HUES6 (cell line): Measurements from ENCODE around the gene NFIL3.
A peak's percentile ranks its signal among the peaks of the same experiment; 100 is the strongest.

Experiments
- H3K27ac ChIP-seq: 2 replicates; pipeline ENCODE4 v1.7.0; 2013; ENCODE audit warnings: low read depth, mild to moderate bottlenecking, low read length, inconsistent platforms
- H3K27me3 ChIP-seq: 2 replicates; pipeline ENCODE4 v1.6.1; 2013; ENCODE audit warnings: low read length; ENCODE audit not compliant: control insufficient read depth, insufficient read depth
- H3K36me3 ChIP-seq: 2 replicates; pipeline ENCODE4 v1.6.1; 2013; ENCODE audit warnings: low read length; ENCODE audit not compliant: control insufficient read depth, insufficient read depth
- H3K4me1 ChIP-seq: 2 replicates; pipeline ENCODE4 v1.6.1; 2013; ENCODE audit warnings: low read length; ENCODE audit not compliant: control insufficient read depth, insufficient read depth
- H3K4me3 ChIP-seq: 2 replicates; pipeline ENCODE4 v1.5.1; 2013; ENCODE audit warnings: low read depth, low read length
- H3K9ac ChIP-seq: one replicate; pipeline ENCODE4 v1.6.1; 2013; ENCODE audit warnings: mild to moderate bottlenecking, low read length
- H3K9me3 ChIP-seq: 2 replicates; pipeline ENCODE4 v1.6.1; 2013; ENCODE audit warnings: low read depth, low read length; ENCODE audit not compliant: control insufficient read depth, insufficient read depth

The NFIL3 gene

GRCh38 chr9:91421971-91422757 is 1.5 kb downstream of the NFIL3 start:
- H3K9ac ChIP-seq, result peak overlapping the region; percentile 10
- H3K27me3 ChIP-seq, result peaks cover 46% of the 10 kb centered on the region
- H3K27ac ChIP-seq, result no peak overlapping the region
- H3K36me3 ChIP-seq, result no peaks in the 10 kb centered on the region
- H3K9me3 ChIP-seq, result no peaks in the 10 kb centered on the region
- H3K4me3 ChIP-seq, result peak overlapping the region; percentile 77
- H3K4me1 ChIP-seq, result peaks cover 27% of the 10 kb centered on the region

GRCh38 chr9:91421128-91421765 is 2.4 kb downstream of the NFIL3 start:
- H3K4me3 ChIP-seq, result peak overlapping the region; percentile 77
- peaks cover 27% of the 10 kb centered on the region for H3K4me1 ChIP-seq
- H3K27me3 ChIP-seq, result peaks cover 46% of the 10 kb centered on the region
- no peak overlapping the region for H3K27ac ChIP-seq
- no peaks in the 10 kb centered on the region for H3K36me3 ChIP-seq
- H3K9me3 ChIP-seq, result no peaks in the 10 kb centered on the region
- H3K9ac ChIP-seq, result peak overlapping the region; percentile 53

GRCh38 chr9:91420501-91421127 is 3.0 kb downstream of the NFIL3 start:
- Histone ChIP-seq H3K9ac (peak overlapping the region; percentile 53), H3K9me3 (no peaks in the 10 kb centered on the region), H3K4me1 (peaks cover 27% of the 10 kb centered on the region), H3K27me3 (peaks cover 42% of the 10 kb centered on the region), H3K36me3 (no peaks in the 10 kb centered on the region), H3K27ac (no peak overlapping the region), H3K4me3 (peak overlapping the region; percentile 77)

GRCh38 chr9:91419222-91420191 is 4.1 kb downstream of the NFIL3 start:
- no peak overlapping the region for H3K9ac ChIP-seq
- no peaks in the 10 kb centered on the region for H3K9me3 ChIP-seq
- no peak overlapping the region for H3K4me3 ChIP-seq
- peaks cover 21% of the 10 kb centered on the region for H3K4me1 ChIP-seq
- peaks cover 31% of the 10 kb centered on the region for H3K27me3 ChIP-seq
- no peaks in the 10 kb centered on the region for H3K36me3 ChIP-seq
- H3K27ac ChIP-seq, result no peak overlapping the region

GRCh38 chr9:91418215-91418610 is 5.4 kb downstream of the NFIL3 start:
- Histone ChIP-seq H3K4me1 (peaks cover 20% of the 10 kb centered on the region), H3K27ac (no peak overlapping the region), H3K27me3 (peaks cover 25% of the 10 kb centered on the region), H3K9me3 (no peaks in the 10 kb centered on the region), H3K4me3 (no peak overlapping the region), H3K9ac (no peak overlapping the region), H3K36me3 (no peaks in the 10 kb centered on the region)

GRCh38 chr9:91417602-91418214 is 5.9 kb downstream of the NFIL3 start:
- Histone ChIP-seq H3K27ac (no peak overlapping the region), H3K4me1 (peaks cover 20% of the 10 kb centered on the region)

GRCh38 chr9:91416096-91416712 is 7.4 kb downstream of the NFIL3 start:
- H3K4me1 ChIP-seq, result peaks cover 11% of the 10 kb centered on the region
- no peak overlapping the region for H3K9ac ChIP-seq
- no peak overlapping the region for H3K27ac ChIP-seq
- H3K4me3 ChIP-seq, result no peak overlapping the region
- peaks cover 10% of the 10 kb centered on the region for H3K27me3 ChIP-seq
- no peaks in the 10 kb centered on the region for H3K9me3 ChIP-seq
- H3K36me3 ChIP-seq, result no peaks in the 10 kb centered on the region

More at GRCh38 chr9:91417602-91418214, 5.9 kb downstream of the NFIL3 start:
- Histone ChIP-seq H3K27me3 (peaks cover 22% of the 10 kb centered on the region), H3K36me3 (no peaks in the 10 kb centered on the region), H3K9me3 (no peaks in the 10 kb centered on the region), H3K9ac (no peak overlapping the region), H3K4me3 (no peak overlapping the region)

GRCh38 chr9:91415290-91415689 is 8.3 kb downstream of the NFIL3 start:
- Histone ChIP-seq H3K9ac (no peak overlapping the region), H3K4me1 (peaks cover 5% of the 10 kb centered on the region), H3K36me3 (peaks cover 4% of the 10 kb centered on the region), H3K27me3 (peaks cover 2% of the 10 kb centered on the region), H3K9me3 (no peaks in the 10 kb centered on the region), H3K27ac (no peak overlapping the region), H3K4me3 (no peak overlapping the region)

- Histone ChIP-seq H3K27me3 (no peaks in the 10 kb centered on the region), H3K9ac (no peak overlapping the region), H3K9me3 (no peaks in the 10 kb centered on the region), H3K36me3 (peaks cover 18% of the 10 kb centered on the region), H3K27ac (no peak overlapping the region), H3K4me3 (no peak overlapping the region), H3K4me1 (no peaks in the 10 kb centered on the region)
These were observed 10.7 kb downstream of the NFIL3 start for GRCh38 chr9:91412941-91413340.
